Activated CD8-positive, alpha-beta memory T cell treated with anti-CD3 and anti-CD28 coated beads for 1 hour (primary cell): Measurements from ENCODE around the gene KIF12.
"Not testable (repeated sequence)": the region's sequence is repeated elsewhere in the genome, so short reads cannot be mapped to it uniquely, and the experiment has no call there.

Source experiments
- DNase-seq, 2 donors: peaks; one replicate each; pipeline ENCODE4 v3.0.0-alpha.2; 2020; ENCODE audit warnings: low read depth in 1 of 2; ENCODE audit errors: extremely low read depth in 1 of 2

Gene KIF12

GRCh38 chr9:114086009-114086408 lies 13.1 kb downstream of the KIF12 start:
- no peak for DNase-seq

- no peak for DNase-seq
Measured at GRCh38 chr9:114085387-114085789, 13.7 kb downstream of the KIF12 start.

- no peak for DNase-seq
Measured at GRCh38 chr9:114084282-114085073, 14.6 kb downstream of the KIF12 start.

- DNase-seq: no peak
Measured at GRCh38 chr9:114083666-114084065, 15.4 kb downstream of the KIF12 start.

- DNase-seq: not testable (repeated sequence)
Measured at GRCh38 chr9:114082763-114083412, 16.2 kb downstream of the KIF12 start.

- DNase-seq: peak; percentile 40 to 67
Measured at GRCh38 chr9:114082017-114082762, 16.9 kb downstream of the KIF12 start.

GRCh38 chr9:114081441-114082016 lies 17.6 kb downstream of the KIF12 start:
- DNase-seq: no peak

GRCh38 chr9:114080773-114081440 lies 18.2 kb downstream of the KIF12 start:
- no peak for DNase-seq

GRCh38 chr9:114080195-114080772 lies 18.8 kb downstream of the KIF12 start:
- DNase-seq: no peak

GRCh38 chr9:114078781-114079156 lies 20.3 kb downstream of the KIF12 start:
- DNase-seq: no peak

- no peak for DNase-seq
Measured at GRCh38 chr9:114078021-114078780, 20.9 kb downstream of the KIF12 start, which contains the start of gene AMBP. Gene AMBP, minus strand, starts transcription at chr9:114078300. Its CDS starts 91 bp downstream, at chr9:114078209.

GRCh38 chr9:114077162-114077837 lies 21.8 kb downstream of the KIF12 start:
- DNase-seq: no peak

- no peak for DNase-seq
Measured at GRCh38 chr9:114076237-114077161, 22.6 kb downstream of the KIF12 start.

GRCh38 chr9:114075602-114076001 lies 23.5 kb downstream of the KIF12 start:
- no peak for DNase-seq

GRCh38 chr9:114072184-114073140 lies 26.6 kb downstream of the KIF12 start:
- DNase-seq: no peak

- no peak for DNase-seq
Measured at GRCh38 chr9:114071197-114071795, 27.8 kb downstream of the KIF12 start.
